Neuron (in vitro differentiated cells): ENCODE measurements around the gene BCL11B.

Experiments
- H2AFZ ChIP-seq: one replicate; pipeline ENCODE4 v1.6.1; 2013; ENCODE audit warnings: low read depth, mild to moderate bottlenecking, inconsistent platforms, low read length, moderate library complexity
- H3K27me3 ChIP-seq: one replicate; pipeline ENCODE4 v1.6.1; 2013; ENCODE audit warnings: low read length; ENCODE audit not compliant: insufficient read depth
- H3K36me3 ChIP-seq: one replicate; pipeline ENCODE4 v1.6.1; 2013; ENCODE audit warnings: low read length; ENCODE audit not compliant: insufficient read depth
- H3K4me1 ChIP-seq: one replicate; pipeline ENCODE4 v1.6.1; 2013; ENCODE audit warnings: low read length; ENCODE audit not compliant: insufficient read depth
- H3K4me3 ChIP-seq: 2 replicates; pipeline ENCODE4 v1.5.1; 2013; ENCODE audit warnings: mild to moderate bottlenecking, low read length, moderate library complexity
- H3K9me3 ChIP-seq: one replicate; pipeline ENCODE4 v1.6.1; 2013; ENCODE audit warnings: low read length

Gene BCL11B

GRCh38 chr14:99216191-99216590 is 55.8 kb downstream of the BCL11B start:
- Histone ChIP-seq H2AFZ (no peak overlapping the region), H3K9me3 (no peaks in the 10 kb centered on the region), H3K4me1 (no peaks in the 10 kb centered on the region), H3K36me3 (no peaks in the 10 kb centered on the region), H3K4me3 (no peak overlapping the region), H3K27me3 (peaks cover 3% of the 10 kb centered on the region)

- no peak overlapping the region for H3K4me3 ChIP-seq
- H3K4me1 ChIP-seq = no peaks in the 10 kb centered on the region
- H2AFZ ChIP-seq = no peak overlapping the region
- H3K36me3 ChIP-seq = no peaks in the 10 kb centered on the region
- H3K9me3 ChIP-seq = no peaks in the 10 kb centered on the region
- peaks cover 3% of the 10 kb centered on the region for H3K27me3 ChIP-seq
Observed at GRCh38 chr14:99215277-99215676, 56.7 kb downstream of the BCL11B start.

GRCh38 chr14:99214701-99215100 is 57.3 kb downstream of the BCL11B start:
- Histone ChIP-seq H3K27me3 (peaks cover 3% of the 10 kb centered on the region), H3K36me3 (no peaks in the 10 kb centered on the region), H3K4me1 (no peaks in the 10 kb centered on the region), H3K9me3 (no peaks in the 10 kb centered on the region), H3K4me3 (no peak overlapping the region), H2AFZ (no peak overlapping the region)

GRCh38 chr14:99213527-99213971 is 58.4 kb downstream of the BCL11B start:
- H3K36me3 ChIP-seq = no peaks in the 10 kb centered on the region
- no peak overlapping the region for H3K4me3 ChIP-seq
- H2AFZ ChIP-seq = no peak overlapping the region

GRCh38 chr14:99213101-99213500 is 58.9 kb downstream of the BCL11B start:
- Histone ChIP-seq H3K9me3 (no peaks in the 10 kb centered on the region), H3K36me3 (no peaks in the 10 kb centered on the region), H3K4me1 (no peaks in the 10 kb centered on the region), H2AFZ (no peak overlapping the region), H3K27me3 (peaks cover 7% of the 10 kb centered on the region), H3K4me3 (no peak overlapping the region)

More at GRCh38 chr14:99213527-99213971, 58.4 kb downstream of the BCL11B start:
- Histone ChIP-seq H3K4me1 (no peaks in the 10 kb centered on the region), H3K27me3 (peaks cover 6% of the 10 kb centered on the region), H3K9me3 (no peaks in the 10 kb centered on the region)

- Histone ChIP-seq H3K36me3 (no peaks in the 10 kb centered on the region), H3K9me3 (no peaks in the 10 kb centered on the region), H3K4me3 (no peak overlapping the region), H3K27me3 (peaks cover 7% of the 10 kb centered on the region), H3K4me1 (no peaks in the 10 kb centered on the region), H2AFZ (no peak overlapping the region)
Observed at GRCh38 chr14:99212646-99213045, 59.4 kb downstream of the BCL11B start.

- Histone ChIP-seq H3K9me3 (no peaks in the 10 kb centered on the region), H3K4me3 (no peak overlapping the region), H3K4me1 (no peaks in the 10 kb centered on the region), H3K36me3 (no peaks in the 10 kb centered on the region), H2AFZ (no peak overlapping the region), H3K27me3 (peaks cover 7% of the 10 kb centered on the region)
Observed at GRCh38 chr14:99212199-99212598, 59.8 kb downstream of the BCL11B start.

- Histone ChIP-seq H3K27me3 (peaks cover 7% of the 10 kb centered on the region), H2AFZ (no peak overlapping the region), H3K4me1 (no peaks in the 10 kb centered on the region), H3K9me3 (no peaks in the 10 kb centered on the region), H3K36me3 (no peaks in the 10 kb centered on the region), H3K4me3 (no peak overlapping the region)
Observed at GRCh38 chr14:99211410-99211809, 60.6 kb downstream of the BCL11B start.

GRCh38 chr14:99210333-99210732 is 61.7 kb downstream of the BCL11B start:
- no peak overlapping the region for H3K4me3 ChIP-seq
- no peaks in the 10 kb centered on the region for H3K4me1 ChIP-seq
- H3K36me3 ChIP-seq = no peaks in the 10 kb centered on the region
- H3K9me3 ChIP-seq = no peaks in the 10 kb centered on the region
- H2AFZ ChIP-seq = no peak overlapping the region
- peaks cover 5% of the 10 kb centered on the region for H3K27me3 ChIP-seq

GRCh38 chr14:99209409-99209808 is 62.6 kb downstream of the BCL11B start:
- Histone ChIP-seq H2AFZ (no peak overlapping the region), H3K36me3 (no peaks in the 10 kb centered on the region), H3K4me1 (no peaks in the 10 kb centered on the region), H3K4me3 (no peak overlapping the region), H3K27me3 (peaks cover 6% of the 10 kb centered on the region), H3K9me3 (no peaks in the 10 kb centered on the region)

- no peaks in the 10 kb centered on the region for H3K9me3 ChIP-seq
- H3K4me3 ChIP-seq = no peak overlapping the region
- no peak overlapping the region for H2AFZ ChIP-seq
- peaks cover 6% of the 10 kb centered on the region for H3K27me3 ChIP-seq
- no peaks in the 10 kb centered on the region for H3K36me3 ChIP-seq
- H3K4me1 ChIP-seq = no peaks in the 10 kb centered on the region
Observed at GRCh38 chr14:99208318-99208717, 63.7 kb downstream of the BCL11B start.

- no peaks in the 10 kb centered on the region for H3K9me3 ChIP-seq
- H3K27me3 ChIP-seq = peaks cover 6% of the 10 kb centered on the region
- H3K4me3 ChIP-seq = no peak overlapping the region
- H3K4me1 ChIP-seq = no peaks in the 10 kb centered on the region
- H2AFZ ChIP-seq = no peak overlapping the region
- no peaks in the 10 kb centered on the region for H3K36me3 ChIP-seq
Observed at GRCh38 chr14:99207456-99207855, 64.5 kb downstream of the BCL11B start.

GRCh38 chr14:99206090-99206489 is 65.9 kb downstream of the BCL11B start:
- Histone ChIP-seq H3K27me3 (peaks cover 6% of the 10 kb centered on the region), H3K4me1 (no peaks in the 10 kb centered on the region), H3K36me3 (no peaks in the 10 kb centered on the region), H3K9me3 (no peaks in the 10 kb centered on the region), H3K4me3 (no peak overlapping the region), H2AFZ (no peak overlapping the region)

GRCh38 chr14:99205086-99205688 is 66.8 kb downstream of the BCL11B start:
- H3K36me3 ChIP-seq = no peaks in the 10 kb centered on the region
- no peak overlapping the region for H3K4me3 ChIP-seq
- no peaks in the 10 kb centered on the region for H3K9me3 ChIP-seq
- no peaks in the 10 kb centered on the region for H3K4me1 ChIP-seq
- no peak overlapping the region for H2AFZ ChIP-seq
- peaks cover 6% of the 10 kb centered on the region for H3K27me3 ChIP-seq
